HUES64 (cell line): ENCODE data around the gene KCNK4.

Experiments used
- H3K27ac ChIP-seq: 2 replicates; pipeline ENCODE4 v1.7.0; 2013; ENCODE audit warnings: low read depth, low read length, inconsistent platforms
- H3K27me3 ChIP-seq: 2 replicates; pipeline ENCODE4 v1.6.1; 2013; ENCODE audit warnings: mild to moderate bottlenecking, low read length; ENCODE audit not compliant: insufficient read depth
- H3K36me3 ChIP-seq: 2 replicates; pipeline ENCODE4 v1.6.1; 2013; ENCODE audit warnings: mild to moderate bottlenecking, low read length; ENCODE audit not compliant: insufficient read depth
- H3K4me1 ChIP-seq: 2 replicates; pipeline ENCODE4 v1.6.1; 2013; ENCODE audit warnings: mild to moderate bottlenecking, low read length, moderate library complexity; ENCODE audit not compliant: insufficient read depth
- H3K4me3 ChIP-seq: 2 replicates; pipeline ENCODE4 v1.5.1; 2013; ENCODE audit warnings: mild to moderate bottlenecking, low read length, moderate library complexity
- H3K9ac ChIP-seq: 2 replicates; pipeline ENCODE4 v1.6.1; 2013; ENCODE audit warnings: mild to moderate bottlenecking, low read depth, low read length
- H3K9me3 ChIP-seq: 2 replicates; pipeline ENCODE4 v1.6.1; 2013; ENCODE audit warnings: low read depth, low read length; ENCODE audit not compliant: insufficient read depth
- WGBS: fragments of 150-250, 120-280 bp; methylation state at CpG from one replicate; pipeline ENCODE4 v1.1.7; 2013; ENCODE audit warnings: missing lambda C conversion rate; 5-methylcytosine and 5-hydroxymethylcytosine counted together

Gene KCNK4

GRCh38 chr11:64253481-64253880 is 37.6 kb upstream of the KCNK4 start:
- H3K27ac ChIP-seq = peak overlapping the region; percentile 66; the same call in 1 of the 2 replicates
- no peaks in the 10 kb centered on the region for H3K27me3 ChIP-seq
- WGBS = 90% methylated on average over 5 of the region's 5 CpGs
- no peaks in the 10 kb centered on the region for H3K9me3 ChIP-seq
- 0 out of 2 replicates have a peak overlapping the region, but pooled peaks have one; percentile 89 for H3K4me3 ChIP-seq
- H3K9ac ChIP-seq = no peak overlapping the region
- peaks cover 35% of the 10 kb centered on the region for H3K36me3 ChIP-seq
- H3K4me1 ChIP-seq = peaks cover 25% of the 10 kb centered on the region

- no peak overlapping the region for H3K27ac ChIP-seq
- no peaks in the 10 kb centered on the region for H3K9me3 ChIP-seq
- no peak overlapping the region for H3K4me3 ChIP-seq
- no peaks in the 10 kb centered on the region for H3K27me3 ChIP-seq
- H3K9ac ChIP-seq = no peak overlapping the region; the same call in 1 of the 2 replicates
- H3K36me3 ChIP-seq = peaks cover 44% of the 10 kb centered on the region
- WGBS = 94% methylated on average over 7 of the region's 7 CpGs
- peaks cover 17% of the 10 kb centered on the region for H3K4me1 ChIP-seq
Observed at GRCh38 chr11:64254326-64254725, 36.8 kb upstream of the KCNK4 start.

GRCh38 chr11:64255135-64256128 is 35.7 kb upstream of the KCNK4 start:
- no peak overlapping the region for H3K4me3 ChIP-seq
- H3K4me1 ChIP-seq = peaks cover 9% of the 10 kb centered on the region; the same call in 1 of the 2 replicates
- no peaks in the 10 kb centered on the region for H3K27me3 ChIP-seq
- WGBS = 95% methylated on average over 35 of the region's 35 CpGs
- H3K9me3 ChIP-seq = no peaks in the 10 kb centered on the region
- H3K9ac ChIP-seq = no peak overlapping the region
- H3K27ac ChIP-seq = no peak overlapping the region
- H3K36me3 ChIP-seq = peaks cover 55% of the 10 kb centered on the region

GRCh38 chr11:64256300-64256699 is 34.8 kb upstream of the KCNK4 start:
- Histone ChIP-seq H3K36me3 (peaks cover 60% of the 10 kb centered on the region), H3K27me3 (no peaks in the 10 kb centered on the region), H3K27ac (no peak overlapping the region), H3K4me1 (0 out of 2 replicates have a peak, but pooled peaks cover 3% of the 10 kb centered on the region), H3K9me3 (no peaks in the 10 kb centered on the region), H3K9ac (no peak overlapping the region), H3K4me3 (no peak overlapping the region)
- 95% methylated on average over 15 of the region's 15 CpGs for WGBS

GRCh38 chr11:64258356-64258755 is 32.7 kb upstream of the KCNK4 start:
- no peak overlapping the region for H3K4me3 ChIP-seq
- no peak overlapping the region for H3K27ac ChIP-seq
- peaks cover 2% of the 10 kb centered on the region; the same call in 1 of the 2 replicates for H3K4me1 ChIP-seq
- WGBS = 94% methylated on average over 24 of the region's 24 CpGs
- H3K9me3 ChIP-seq = no peaks in the 10 kb centered on the region
- no peaks in the 10 kb centered on the region for H3K27me3 ChIP-seq
- H3K36me3 ChIP-seq = peaks cover 80% of the 10 kb centered on the region
- H3K9ac ChIP-seq = no peak overlapping the region

- H3K36me3 ChIP-seq = peaks cover 86% of the 10 kb centered on the region
Observed at GRCh38 chr11:64258946-64259532, 32.1 kb upstream of the KCNK4 start.

GRCh38 chr11:64259533-64260067 is 31.5 kb upstream of the KCNK4 start:
- no peak overlapping the region for H3K4me3 ChIP-seq
- H3K27me3 ChIP-seq = no peaks in the 10 kb centered on the region
- no peak overlapping the region for H3K9ac ChIP-seq
- H3K4me1 ChIP-seq = peaks cover 4% of the 10 kb centered on the region; the same call in 1 of the 2 replicates
- H3K9me3 ChIP-seq = no peaks in the 10 kb centered on the region
- 93% methylated on average over 4 of the region's 4 CpGs for WGBS
- H3K27ac ChIP-seq = no peak overlapping the region
- peaks cover 92% of the 10 kb centered on the region for H3K36me3 ChIP-seq

More at GRCh38 chr11:64258946-64259532, 32.1 kb upstream of the KCNK4 start:
- no peak overlapping the region for H3K9ac ChIP-seq
- H3K4me1 ChIP-seq = peaks cover 4% of the 10 kb centered on the region; the same call in 1 of the 2 replicates
- no peaks in the 10 kb centered on the region for H3K9me3 ChIP-seq
- WGBS = 95% methylated on average over 32 of the region's 32 CpGs
- no peak overlapping the region for H3K27ac ChIP-seq
- H3K4me3 ChIP-seq = no peak overlapping the region
- H3K27me3 ChIP-seq = no peaks in the 10 kb centered on the region

- H3K27ac ChIP-seq = no peak overlapping the region
- H3K36me3 ChIP-seq = peaks cover 89% of the 10 kb centered on the region
- H3K9me3 ChIP-seq = no peaks in the 10 kb centered on the region
- H3K4me1 ChIP-seq = peaks cover 4% of the 10 kb centered on the region; the same call in 1 of the 2 replicates
- H3K4me3 ChIP-seq = no peak overlapping the region
- H3K9ac ChIP-seq = no peak overlapping the region
- WGBS = 93% methylated on average over 6 of the region's 6 CpGs
- H3K27me3 ChIP-seq = no peaks in the 10 kb centered on the region
Observed at GRCh38 chr11:64260147-64260708, 30.9 kb upstream of the KCNK4 start.

GRCh38 chr11:64261556-64262080 is 29.5 kb upstream of the KCNK4 start:
- Histone ChIP-seq H3K9ac (no peak overlapping the region), H3K36me3 (peaks cover 89% of the 10 kb centered on the region), H3K9me3 (no peaks in the 10 kb centered on the region), H3K27ac (no peak overlapping the region), H3K27me3 (no peaks in the 10 kb centered on the region), H3K4me1 (peaks cover 4% of the 10 kb centered on the region; the same call in 1 of the 2 replicates), H3K4me3 (no peak overlapping the region)
- WGBS = 97% methylated on average over 18 of the region's 18 CpGs

- H3K27me3 ChIP-seq = no peaks in the 10 kb centered on the region
- H3K27ac ChIP-seq = no peak overlapping the region
- H3K4me1 ChIP-seq = peaks cover 4% of the 10 kb centered on the region; the same call in 1 of the 2 replicates
- H3K36me3 ChIP-seq = peaks cover 84% of the 10 kb centered on the region
- WGBS = 96% methylated on average over 42 of the region's 42 CpGs
- no peak overlapping the region for H3K9ac ChIP-seq
- H3K4me3 ChIP-seq = no peak overlapping the region
- no peaks in the 10 kb centered on the region for H3K9me3 ChIP-seq
Observed at GRCh38 chr11:64262271-64263002, 28.7 kb upstream of the KCNK4 start.
